HEK293 (cell line): ENCODE data around the gene DSG2.

Experiments
- CTCF ChIA-PET: fragments of 350-600 bp; formaldehyde crosslinking; extraction: SDS; loops from one replicate; lab custom pipeline; 2021; ENCODE audit warnings: antibody characterized with exemption; lab: Yijun Ruan, JAX
- POLR2A ChIA-PET: fragments of 300-600 bp; formaldehyde crosslinking; extraction: SDS; loops from one replicate; lab custom pipeline; 2020; ENCODE audit warnings: antibody characterized with exemption, inconsistent platforms; lab: Yijun Ruan, JAX
- H3K27ac ChIP-seq: fragments of 200-500 bp; sonication (Bioruptor generic); 2 replicates; pipeline ENCODE4 v1.5.1; 2014; ENCODE audit warnings: low read depth, low read length, control low read depth, inconsistent platforms; ENCODE audit errors: extremely low read depth
- H3K36me3 ChIP-seq, 2 experiments: fragments of 200-500 bp in 1 of 2; sonication (Bioruptor generic) in 1 of 2; 1 replicate in 1 of 2; 2 replicates in 1 of 2; pipeline ENCODE4 v1.5.1; 2014 to 2017; ENCODE audit warnings: inconsistent platforms in 2 of 2, low read length in 2 of 2; ENCODE audit not compliant: control insufficient read depth in 2 of 2, insufficient read depth in 1 of 2
- H3K4me1 ChIP-seq: fragments of 200-500 bp; sonication (Bioruptor generic); 2 replicates; pipeline ENCODE4 v1.5.1; 2014; ENCODE audit warnings: mild to moderate bottlenecking, low read length, inconsistent platforms; ENCODE audit not compliant: control insufficient read depth, insufficient read depth
- H3K4me3 ChIP-seq: 2 replicates; pipeline ENCODE4 v1.5.1; 2011; ENCODE audit warnings: low read depth, mild to moderate bottlenecking, control low read depth, low read length, moderate library complexity
- H3K9me3 ChIP-seq: fragments of 200-500 bp; sonication (Bioruptor generic); 2 replicates; pipeline ENCODE4 v1.5.1; 2014; ENCODE audit warnings: low read depth, low read length, inconsistent platforms; ENCODE audit not compliant: control insufficient read depth, insufficient read depth
- BCL11A ChIP-seq: fragments of 450-650 bp; formaldehyde crosslinking; IDR thresholded peaks from 2 replicates; pipeline ENCODE4 v1.5.1; 2016; ENCODE audit warnings: low read depth, missing biosample characterization, missing genetic modification characterization
- EGR2 ChIP-seq: fragments of 450-650 bp; formaldehyde crosslinking; IDR thresholded peaks from 2 replicates; pipeline ENCODE4 v1.5.1; 2016; ENCODE audit warnings: low read depth, missing biosample characterization, missing genetic modification characterization
- KLF10 ChIP-seq: fragments of 450-650 bp; IDR thresholded peaks from 2 replicates; pipeline ENCODE4 v1.5.1; 2018; ENCODE audit warnings: missing biosample characterization, mild to moderate bottlenecking, missing genetic modification characterization
- PRDM1 ChIP-seq: fragments of 450-650 bp; formaldehyde crosslinking; IDR thresholded peaks from 2 replicates; pipeline ENCODE4; 2016; ENCODE audit warnings: missing biosample characterization, missing genetic modification characterization
- RBAK ChIP-seq: fragments of 450-650 bp; formaldehyde crosslinking; IDR thresholded peaks from 2 replicates; pipeline ENCODE4 v1.5.1; 2016; ENCODE audit warnings: missing biosample characterization, missing genetic modification characterization
- REST ChIP-seq: fragments of 450-650 bp; formaldehyde crosslinking; IDR thresholded peaks from 2 replicates; pipeline ENCODE4 v1.5.1; 2016; ENCODE audit warnings: missing biosample characterization, missing genetic modification characterization
- SCRT2 ChIP-seq: fragments of 450-650 bp; formaldehyde crosslinking; IDR thresholded peaks from 2 replicates; pipeline ENCODE4 v1.5.1; 2016; ENCODE audit warnings: missing biosample characterization, missing genetic modification characterization
- YY1 ChIP-seq: fragments of 450-650 bp; formaldehyde crosslinking; IDR thresholded peaks from 2 replicates; pipeline ENCODE4 v1.5.1; 2018; ENCODE audit warnings: missing biosample characterization, missing genetic modification characterization
- ZBTB17 ChIP-seq: fragments of 450-650 bp; formaldehyde crosslinking; IDR thresholded peaks from 2 replicates; pipeline ENCODE4 v1.5.1; 2016; ENCODE audit warnings: missing biosample characterization, missing genetic modification characterization
- ZFP3 ChIP-seq: fragments of 450-650 bp; formaldehyde crosslinking; IDR thresholded peaks from 2 replicates; pipeline ENCODE4 v1.5.1; 2016; ENCODE audit warnings: low read depth, missing biosample characterization, missing genetic modification characterization
- ZNF114 ChIP-seq: fragments of 450-650 bp; formaldehyde crosslinking; IDR thresholded peaks from 2 replicates; pipeline ENCODE4 v1.5.0; 2017; ENCODE audit warnings: missing biosample characterization, missing genetic modification characterization
- ZNF140 ChIP-seq: fragments of 450-650 bp; formaldehyde crosslinking; IDR thresholded peaks from 2 replicates; pipeline ENCODE4 v1.5.1; 2016; ENCODE audit warnings: missing biosample characterization, missing genetic modification characterization
- ZNF221 ChIP-seq: fragments of 450-650 bp; formaldehyde crosslinking; IDR thresholded peaks from 2 replicates; pipeline ENCODE4 v1.5.1; 2017; ENCODE audit warnings: missing biosample characterization, missing genetic modification characterization, borderline replicate concordance
- ZNF48 ChIP-seq: fragments of 450-650 bp; formaldehyde crosslinking; IDR thresholded peaks from 2 replicates; pipeline ENCODE4 v1.5.1; 2016; ENCODE audit warnings: missing biosample characterization, missing genetic modification characterization
- ZNF600 ChIP-seq: fragments of 450-650 bp; formaldehyde crosslinking; IDR thresholded peaks from 2 replicates; pipeline ENCODE4 v1.5.1; 2016; ENCODE audit warnings: missing biosample characterization, missing genetic modification characterization
- ZNF677 ChIP-seq: fragments of 450-650 bp; IDR thresholded peaks from 2 replicates; pipeline ENCODE4 v1.5.0; 2018; ENCODE audit warnings: missing biosample characterization, mild to moderate bottlenecking, missing genetic modification characterization, moderate library complexity
- ZSCAN5A ChIP-seq: fragments of 450-650 bp; formaldehyde crosslinking; IDR thresholded peaks from 2 replicates; pipeline ENCODE4 v1.5.1; 2016; ENCODE audit warnings: missing biosample characterization, missing genetic modification characterization
- TF ChIP-seq, protein P1 (sequence below): fragments of 450-650 bp; formaldehyde crosslinking; IDR thresholded peaks from 2 replicates; pipeline ENCODE4 v1.5.1; 2016; ENCODE audit warnings: missing biosample characterization, missing genetic modification characterization
- TF ChIP-seq, protein P2 (sequence below): fragments of 450-650 bp; formaldehyde crosslinking; IDR thresholded peaks from 2 replicates; pipeline ENCODE4 v1.5.1; 2017; ENCODE audit warnings: missing biosample characterization, missing genetic modification characterization
- TF ChIP-seq, protein P3 (sequence below): fragments of 450-650 bp; formaldehyde crosslinking; IDR thresholded peaks from 2 replicates; pipeline ENCODE4 v1.5.1; 2016; ENCODE audit warnings: missing biosample characterization, missing genetic modification characterization

The DSG2 gene

DNA sequence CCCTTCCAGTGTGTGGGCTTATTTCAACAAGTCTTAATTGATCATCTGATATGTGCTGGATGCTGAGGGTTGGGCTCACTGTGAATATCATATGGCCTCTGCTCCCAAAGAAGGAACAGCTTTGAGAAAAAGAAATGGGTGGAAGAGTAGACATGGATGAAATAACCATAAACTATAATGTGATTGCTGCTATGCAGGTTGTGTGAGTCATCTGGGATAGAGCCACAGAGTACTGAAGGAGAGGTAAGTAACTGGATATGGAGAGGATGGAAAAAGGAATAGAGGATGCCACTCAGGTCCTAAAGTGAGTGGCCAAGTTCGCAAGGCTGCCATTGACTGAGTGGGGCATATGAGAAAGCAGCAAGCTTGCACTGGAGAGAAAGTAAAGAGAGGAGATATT, 8.7 kb upstream of the DSG2 start:
- ChIA-PET CTCF (interaction anchor here (0.6 kb wide), 1 partner anchor 520 kb away, joined by 3 read pairs; no protein-coding TSS in a partner anchor), POLR2A (no interaction called here)
- no peaks in the 10 kb centered on the region for H3K9me3 ChIP-seq

DNA sequence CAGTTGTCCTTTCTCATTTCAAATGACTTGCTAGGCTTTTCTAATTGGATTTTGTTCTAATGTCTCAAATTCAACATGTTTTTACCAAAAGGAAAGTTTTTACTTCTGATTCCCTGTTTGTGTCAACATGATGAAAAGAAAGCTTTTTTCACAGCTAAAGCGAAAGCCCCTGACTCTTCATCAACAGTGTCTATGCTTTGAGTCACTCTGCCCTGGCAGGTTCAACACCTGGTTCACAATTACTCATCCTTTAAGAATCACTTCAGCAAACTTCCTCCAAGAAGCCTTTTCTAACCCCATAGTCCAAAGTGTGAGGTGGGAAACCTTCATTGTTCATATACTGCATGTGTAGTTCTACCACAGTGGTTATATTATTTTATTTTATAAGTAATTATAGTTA, 7.6 kb upstream of the DSG2 start:
- no peak overlapping the region for H3K27ac ChIP-seq
- no peaks in the 10 kb centered on the region for H3K36me3 ChIP-seq
- CTCF ChIA-PET, result interaction anchor here (0.7 kb wide), 1 partner anchor 544 kb away, joined by 4 read pairs; no protein-coding TSS in a partner anchor
- H3K4me1 ChIP-seq, result no peaks in the 10 kb centered on the region
- POLR2A ChIA-PET, result no interaction called here
- TF ChIP-seq ZNF600 (tag by site-specific recombination), result no peak
- no peak for TF ChIP-seq ZBTB17 (tag by site-specific recombination)
- TF ChIP-seq SCRT2 (tag by site-specific recombination), result no peak
- 0 out of 2 replicates have a peak, but pooled peaks have one; percentile 8 for TF ChIP-seq PRDM1 (tag by site-specific recombination)
- TF ChIP-seq KLF10 (tag by site-specific recombination), result no peak
- no peak for TF ChIP-seq ZNF221 (tag by site-specific recombination)
- no peak for TF ChIP-seq YY1 (tag by site-specific recombination)
- H3K9me3 ChIP-seq, result no peaks in the 10 kb centered on the region
- no peak overlapping the region for H3K4me3 ChIP-seq

More for the DNA sequence above, 8.7 kb upstream of the DSG2 start:
- H3K27ac ChIP-seq, result no peak overlapping the region
- TF ChIP-seq PRDM1 (tag by site-specific recombination), result peak; percentile 24; the same call in 1 of the 2 replicates
- no peak for TF ChIP-seq REST (tag by site-specific recombination)
- TF ChIP-seq ZNF48 (tag by site-specific recombination), result no peak
- no peak for TF ChIP-seq RBAK (tag by site-specific recombination)
- H3K36me3 ChIP-seq, result no peaks in the 10 kb centered on the region
- H3K4me1 ChIP-seq, result no peaks in the 10 kb centered on the region
- H3K4me3 ChIP-seq, result no peak overlapping the region

GRCh38 chr18:31490833-31491232, 7.1 kb upstream of the DSG2 start:
- H3K36me3 ChIP-seq, result no peaks in the 10 kb centered on the region
- H3K27ac ChIP-seq, result no peak overlapping the region
- H3K9me3 ChIP-seq, result no peaks in the 10 kb centered on the region
- H3K4me3 ChIP-seq, result no peak overlapping the region
- ChIA-PET CTCF (interaction anchor here (0.6 kb wide), 1 partner anchor 30 kb away, joined by 3 read pairs; no protein-coding TSS in a partner anchor), POLR2A (no interaction called here)
- no peaks in the 10 kb centered on the region for H3K4me1 ChIP-seq
- TF ChIP-seq, protein P1, sequence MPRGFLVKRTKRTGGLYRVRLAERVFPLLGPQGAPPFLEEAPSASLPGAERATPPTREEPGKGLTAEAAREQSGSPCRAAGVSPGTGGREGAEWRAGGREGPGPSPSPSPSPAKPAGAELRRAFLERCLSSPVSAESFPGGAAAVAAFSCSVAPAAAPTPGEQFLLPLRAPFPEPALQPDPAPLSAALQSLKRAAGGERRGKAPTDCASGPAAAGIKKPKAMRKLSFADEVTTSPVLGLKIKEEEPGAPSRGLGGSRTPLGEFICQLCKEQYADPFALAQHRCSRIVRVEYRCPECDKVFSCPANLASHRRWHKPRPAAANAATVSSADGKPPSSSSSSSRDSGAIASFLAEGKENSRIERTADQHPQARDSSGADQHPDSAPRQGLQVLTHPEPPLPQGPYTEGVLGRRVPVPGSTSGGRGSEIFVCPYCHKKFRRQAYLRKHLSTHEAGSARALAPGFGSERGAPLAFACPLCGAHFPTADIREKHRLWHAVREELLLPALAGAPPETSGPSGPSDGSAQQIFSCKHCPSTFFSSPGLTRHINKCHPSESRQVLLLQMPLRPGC (tag by site-specific recombination), result no peak
- TF ChIP-seq ZNF677 (no peak), EGR2 (tag by site-specific recombination) (no peak), ZNF140 (tag by site-specific recombination) (no peak), ZFP3 (tag by site-specific recombination) (no peak), ZSCAN5A (tag by site-specific recombination) (no peak), ZNF114 (tag by site-specific recombination) (no peak), BCL11A (no peak)
- TF ChIP-seq, protein P2, sequence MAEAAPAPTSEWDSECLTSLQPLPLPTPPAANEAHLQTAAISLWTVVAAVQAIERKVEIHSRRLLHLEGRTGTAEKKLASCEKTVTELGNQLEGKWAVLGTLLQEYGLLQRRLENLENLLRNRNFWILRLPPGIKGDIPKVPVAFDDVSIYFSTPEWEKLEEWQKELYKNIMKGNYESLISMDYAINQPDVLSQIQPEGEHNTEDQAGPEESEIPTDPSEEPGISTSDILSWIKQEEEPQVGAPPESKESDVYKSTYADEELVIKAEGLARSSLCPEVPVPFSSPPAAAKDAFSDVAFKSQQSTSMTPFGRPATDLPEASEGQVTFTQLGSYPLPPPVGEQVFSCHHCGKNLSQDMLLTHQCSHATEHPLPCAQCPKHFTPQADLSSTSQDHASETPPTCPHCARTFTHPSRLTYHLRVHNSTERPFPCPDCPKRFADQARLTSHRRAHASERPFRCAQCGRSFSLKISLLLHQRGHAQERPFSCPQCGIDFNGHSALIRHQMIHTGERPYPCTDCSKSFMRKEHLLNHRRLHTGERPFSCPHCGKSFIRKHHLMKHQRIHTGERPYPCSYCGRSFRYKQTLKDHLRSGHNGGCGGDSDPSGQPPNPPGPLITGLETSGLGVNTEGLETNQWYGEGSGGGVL, result no peak
- TF ChIP-seq, protein P3, sequence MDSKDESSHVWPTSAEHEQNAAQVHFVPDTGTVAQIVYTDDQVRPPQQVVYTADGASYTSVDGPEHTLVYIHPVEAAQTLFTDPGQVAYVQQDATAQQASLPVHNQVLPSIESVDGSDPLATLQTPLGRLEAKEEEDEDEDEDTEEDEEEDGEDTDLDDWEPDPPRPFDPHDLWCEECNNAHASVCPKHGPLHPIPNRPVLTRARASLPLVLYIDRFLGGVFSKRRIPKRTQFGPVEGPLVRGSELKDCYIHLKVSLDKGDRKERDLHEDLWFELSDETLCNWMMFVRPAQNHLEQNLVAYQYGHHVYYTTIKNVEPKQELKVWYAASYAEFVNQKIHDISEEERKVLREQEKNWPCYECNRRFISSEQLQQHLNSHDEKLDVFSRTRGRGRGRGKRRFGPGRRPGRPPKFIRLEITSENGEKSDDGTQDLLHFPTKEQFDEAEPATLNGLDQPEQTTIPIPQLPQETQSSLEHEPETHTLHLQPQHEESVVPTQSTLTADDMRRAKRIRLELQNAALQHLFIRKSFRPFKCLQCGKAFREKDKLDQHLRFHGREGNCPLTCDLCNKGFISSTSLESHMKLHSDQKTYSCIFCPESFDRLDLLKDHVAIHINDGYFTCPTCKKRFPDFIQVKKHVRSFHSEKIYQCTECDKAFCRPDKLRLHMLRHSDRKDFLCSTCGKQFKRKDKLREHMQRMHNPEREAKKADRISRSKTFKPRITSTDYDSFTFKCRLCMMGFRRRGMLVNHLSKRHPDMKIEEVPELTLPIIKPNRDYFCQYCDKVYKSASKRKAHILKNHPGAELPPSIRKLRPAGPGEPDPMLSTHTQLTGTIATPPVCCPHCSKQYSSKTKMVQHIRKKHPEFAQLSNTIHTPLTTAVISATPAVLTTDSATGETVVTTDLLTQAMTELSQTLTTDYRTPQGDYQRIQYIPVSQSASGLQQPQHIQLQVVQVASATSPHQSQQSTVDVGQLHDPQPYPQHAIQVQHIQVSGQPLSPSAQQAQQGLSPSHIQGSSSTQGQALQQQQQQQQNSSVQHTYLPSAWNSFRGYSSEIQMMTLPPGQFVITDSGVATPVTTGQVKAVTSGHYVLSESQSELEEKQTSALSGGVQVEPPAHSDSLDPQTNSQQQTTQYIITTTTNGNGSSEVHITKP (tag by site-specific recombination), result no peak
